ENCODE measurements around the gene STRADA.

DNA sequence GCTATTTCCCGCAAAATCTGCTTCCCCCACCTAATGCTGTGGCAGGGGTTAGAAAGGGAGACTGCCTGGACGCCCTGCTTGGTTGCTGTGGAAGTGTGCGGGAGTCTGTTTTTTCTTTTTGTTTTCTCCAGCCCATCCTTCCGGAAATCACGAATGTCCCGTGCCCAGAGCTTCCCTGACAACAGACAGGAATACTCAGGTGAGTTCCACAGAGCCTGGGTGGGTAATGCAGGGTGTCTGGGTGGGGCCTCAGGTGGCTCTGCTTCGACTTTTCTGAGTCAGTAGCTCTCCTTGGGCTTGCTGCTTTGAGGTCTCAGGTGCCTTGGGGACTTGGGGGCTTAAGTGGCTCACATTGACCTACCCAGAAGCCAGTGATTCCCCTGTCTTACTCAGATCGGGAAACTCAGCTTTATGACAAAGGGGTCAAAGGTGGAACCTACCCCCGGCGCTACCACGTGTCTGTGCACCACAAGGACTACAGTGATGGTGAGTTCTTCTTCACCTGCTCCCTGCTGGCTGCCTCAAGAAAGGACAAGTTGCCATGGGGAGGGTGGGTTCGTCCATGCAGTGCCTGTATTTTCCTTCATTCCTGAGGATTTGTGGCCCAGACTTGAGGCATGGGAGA is 53.1 kb downstream of the STRADA start:
- no peak for TF ChIP-seq POLR2AphosphoS5 (IDR thresholded peaks at IDR 0.05; ENCODE audit: low read depth, low read length)
- TF ChIP-seq TAF1 (IDR thresholded peaks at IDR 0.05; ENCODE audit: borderline replicate concordance, insufficient read depth, low read length) = no peak
- TF ChIP-seq, protein P1, sequence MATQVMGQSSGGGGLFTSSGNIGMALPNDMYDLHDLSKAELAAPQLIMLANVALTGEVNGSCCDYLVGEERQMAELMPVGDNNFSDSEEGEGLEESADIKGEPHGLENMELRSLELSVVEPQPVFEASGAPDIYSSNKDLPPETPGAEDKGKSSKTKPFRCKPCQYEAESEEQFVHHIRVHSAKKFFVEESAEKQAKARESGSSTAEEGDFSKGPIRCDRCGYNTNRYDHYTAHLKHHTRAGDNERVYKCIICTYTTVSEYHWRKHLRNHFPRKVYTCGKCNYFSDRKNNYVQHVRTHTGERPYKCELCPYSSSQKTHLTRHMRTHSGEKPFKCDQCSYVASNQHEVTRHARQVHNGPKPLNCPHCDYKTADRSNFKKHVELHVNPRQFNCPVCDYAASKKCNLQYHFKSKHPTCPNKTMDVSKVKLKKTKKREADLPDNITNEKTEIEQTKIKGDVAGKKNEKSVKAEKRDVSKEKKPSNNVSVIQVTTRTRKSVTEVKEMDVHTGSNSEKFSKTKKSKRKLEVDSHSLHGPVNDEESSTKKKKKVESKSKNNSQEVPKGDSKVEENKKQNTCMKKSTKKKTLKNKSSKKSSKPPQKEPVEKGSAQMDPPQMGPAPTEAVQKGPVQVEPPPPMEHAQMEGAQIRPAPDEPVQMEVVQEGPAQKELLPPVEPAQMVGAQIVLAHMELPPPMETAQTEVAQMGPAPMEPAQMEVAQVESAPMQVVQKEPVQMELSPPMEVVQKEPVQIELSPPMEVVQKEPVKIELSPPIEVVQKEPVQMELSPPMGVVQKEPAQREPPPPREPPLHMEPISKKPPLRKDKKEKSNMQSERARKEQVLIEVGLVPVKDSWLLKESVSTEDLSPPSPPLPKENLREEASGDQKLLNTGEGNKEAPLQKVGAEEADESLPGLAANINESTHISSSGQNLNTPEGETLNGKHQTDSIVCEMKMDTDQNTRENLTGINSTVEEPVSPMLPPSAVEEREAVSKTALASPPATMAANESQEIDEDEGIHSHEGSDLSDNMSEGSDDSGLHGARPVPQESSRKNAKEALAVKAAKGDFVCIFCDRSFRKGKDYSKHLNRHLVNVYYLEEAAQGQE (IDR thresholded peaks at IDR 0.05; ENCODE audit: insufficient read depth in 1 of 2, low read depth in 2 of 2, low read length in 2 of 2) = no peak

Measured in PFSK-1 (cell line).